GM08714 (cell line): ENCODE measurements around the gene PALM3.

Source experiments
- H3K4me3 ChIP-seq: fragments of 200-500 bp; sonication (Bioruptor generic); 2 replicates; pipeline ENCODE4 v1.5.1; 2014; ENCODE audit warnings: mild to moderate bottlenecking, low read length, inconsistent platforms
- ZNF274 ChIP-seq: IDR thresholded peaks from 2 replicates; pipeline ENCODE4 v1.6.1; 2012; ENCODE audit warnings: mild to moderate bottlenecking, low read depth, low read length

The PALM3 gene

DNA sequence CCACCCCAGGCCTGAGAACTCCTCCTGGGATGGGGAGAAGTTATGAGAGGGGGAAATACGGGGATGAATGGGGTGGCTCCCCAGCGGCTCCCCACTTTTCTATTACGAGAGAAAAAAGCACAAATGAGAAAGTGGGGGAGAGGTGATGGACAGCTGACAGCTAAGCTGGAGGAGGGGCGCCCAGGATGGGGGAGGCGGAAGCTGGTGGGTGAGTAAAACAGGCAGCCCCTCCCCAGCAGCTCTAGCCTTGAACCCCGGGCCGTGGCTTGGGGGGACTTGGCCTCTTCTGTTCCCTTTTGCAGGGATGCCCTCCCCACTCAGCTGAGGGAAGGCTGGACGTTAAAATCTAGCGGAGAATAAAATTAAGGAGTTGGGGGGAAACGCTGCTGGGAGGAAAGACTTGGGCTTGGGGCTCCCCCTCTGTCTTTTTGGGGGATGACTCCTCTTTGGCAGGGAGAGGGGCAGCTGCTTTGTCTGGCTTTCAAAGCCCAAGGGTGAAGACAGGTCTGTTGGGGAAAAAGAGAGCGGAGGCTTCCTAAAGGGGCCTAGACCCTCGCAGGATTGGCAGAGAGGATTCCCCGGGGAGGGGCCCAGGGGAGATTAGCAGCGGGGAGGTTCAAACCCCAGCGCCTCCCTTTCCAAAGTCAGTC is 30.1 kb upstream of the PALM3 start:
- H3K4me3 ChIP-seq, result peak overlapping the region; percentile 85; the same call in 1 of the 2 replicates
- TF ChIP-seq ZNF274, result no peak

DNA sequence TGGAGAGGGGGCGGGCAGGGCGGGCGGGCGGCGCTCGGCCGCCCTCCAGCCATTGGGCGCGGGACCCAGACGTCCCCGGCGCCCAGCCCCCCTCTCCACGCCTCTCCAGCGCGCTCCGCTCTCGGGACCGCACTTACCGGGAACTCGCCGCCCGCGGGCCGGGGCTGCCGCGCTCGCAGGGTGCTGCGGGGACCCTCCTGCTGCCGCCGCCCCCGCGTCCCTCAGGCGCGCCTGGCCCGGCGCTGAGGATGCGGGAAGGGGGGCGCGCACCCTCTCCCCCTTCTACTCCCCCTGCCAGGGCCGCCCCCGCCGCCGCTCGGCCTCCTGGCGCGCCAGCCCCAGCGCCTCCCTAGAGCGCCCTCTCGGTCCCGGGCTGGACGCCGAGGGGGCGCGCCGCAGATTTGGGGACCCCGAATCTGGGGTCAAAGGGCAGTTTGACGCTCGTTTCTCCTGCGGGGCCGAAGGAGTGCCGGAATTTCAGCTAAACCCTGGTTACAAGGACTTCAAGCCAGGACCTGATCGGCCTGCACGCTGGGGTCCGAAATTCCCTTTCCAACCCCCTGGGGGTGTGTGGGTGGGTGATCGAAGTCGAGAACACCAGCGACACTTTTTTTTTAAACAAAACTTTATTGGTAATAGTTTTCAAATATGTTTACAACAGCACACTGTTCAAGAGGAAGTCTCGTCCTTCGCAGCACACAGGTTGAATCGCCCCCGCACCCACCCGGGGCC is 29.4 kb upstream of the PALM3 start:
- H3K4me3 ChIP-seq, result peak overlapping the region; percentile 85
- TF ChIP-seq ZNF274, result no peak

DNA sequence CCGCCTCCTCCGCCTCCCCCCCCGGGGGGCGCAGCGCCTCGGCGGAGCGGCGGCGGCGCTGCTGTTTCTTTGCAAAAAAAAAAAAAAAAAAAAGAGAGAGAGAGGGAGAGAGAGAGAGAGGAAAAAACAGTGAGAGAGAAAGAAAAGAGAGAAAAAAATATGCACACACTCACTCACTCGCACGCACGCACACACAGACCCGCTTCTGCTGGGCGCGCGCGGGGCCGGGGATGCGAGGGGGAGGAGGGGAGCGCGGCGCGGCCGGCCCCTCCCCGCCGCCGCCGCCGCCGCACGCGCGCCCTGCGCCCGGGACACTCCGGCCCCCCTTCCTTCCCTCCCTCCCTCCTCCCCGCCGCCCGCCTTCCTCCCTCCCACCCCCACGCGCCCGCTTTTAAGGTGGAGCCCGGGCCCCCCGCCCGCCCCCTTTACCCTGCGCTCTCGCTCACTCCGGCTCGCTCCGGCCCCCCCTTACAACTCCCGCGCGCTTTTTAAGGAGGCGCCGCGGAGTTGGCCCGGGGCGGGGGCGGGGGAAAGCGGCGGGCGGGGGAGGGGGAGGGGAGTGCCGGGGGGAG is 28.7 kb upstream of the PALM3 start, which contains the start of gene SAMD1:
TSS of gene SAMD1 (minus strand) at position 243 of the 572 bp plus-strand sequence.
- peak within 1 kb of the TSS; percentile 85 for H3K4me3 ChIP-seq
- no peak for TF ChIP-seq ZNF274

DNA sequence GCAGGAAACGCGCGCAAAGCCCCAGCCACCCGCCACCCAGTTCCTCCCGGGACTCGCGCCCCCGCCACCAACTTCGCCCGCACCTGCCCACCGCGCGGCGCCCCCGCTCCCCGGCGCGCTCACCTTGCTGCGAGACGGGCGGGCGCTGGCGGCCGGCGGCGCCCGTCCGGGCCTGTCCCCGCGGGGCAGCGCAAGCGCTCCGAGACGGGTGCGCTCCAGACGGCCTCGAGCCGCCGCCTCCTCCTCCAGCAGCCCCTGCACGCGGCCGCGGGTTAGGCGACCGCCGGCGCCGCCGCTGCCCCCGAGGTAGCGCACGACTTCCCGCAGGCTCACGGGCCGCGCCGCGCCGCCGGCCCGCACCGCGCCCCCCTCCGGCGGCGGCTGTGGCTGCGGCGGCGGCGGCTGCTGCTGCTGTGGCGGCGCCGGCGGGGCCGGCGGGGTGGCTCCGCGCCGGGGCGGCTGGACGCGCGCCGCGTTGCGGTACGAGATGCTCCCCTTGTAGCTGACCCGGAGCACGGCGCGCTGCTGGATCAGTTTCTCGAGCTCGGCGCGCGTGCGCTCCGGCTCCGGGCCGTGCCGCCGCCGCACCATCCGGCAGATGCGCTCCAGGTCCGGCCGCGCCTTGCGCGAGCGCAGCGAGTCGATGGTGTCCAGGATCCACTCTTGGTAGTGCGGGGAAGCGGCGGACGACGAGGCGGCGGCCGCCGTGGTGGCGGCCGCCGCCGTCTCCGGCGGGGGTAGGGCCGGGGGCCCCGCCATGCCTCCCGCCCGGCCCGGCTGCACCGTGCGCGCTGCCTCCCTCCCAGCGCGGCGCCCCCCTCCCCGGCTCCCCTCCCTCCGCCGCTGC is 28.0 kb upstream of the PALM3 start:
- H3K4me3 ChIP-seq, result peak overlapping the region; percentile 73
- TF ChIP-seq ZNF274, result no peak

GRCh38 chr19:14089412-14089661 is 27.5 kb upstream of the PALM3 start:
- H3K4me3 ChIP-seq, result peak overlapping the region; percentile 47; the same call in 1 of the 2 replicates
- no peak for TF ChIP-seq ZNF274

- no peak for TF ChIP-seq ZNF274
- peak overlapping the region; percentile 47; the same call in 1 of the 2 replicates for H3K4me3 ChIP-seq
These were observed 26.9 kb upstream of the PALM3 start for GRCh38 chr19:14088634-14089411.

DNA sequence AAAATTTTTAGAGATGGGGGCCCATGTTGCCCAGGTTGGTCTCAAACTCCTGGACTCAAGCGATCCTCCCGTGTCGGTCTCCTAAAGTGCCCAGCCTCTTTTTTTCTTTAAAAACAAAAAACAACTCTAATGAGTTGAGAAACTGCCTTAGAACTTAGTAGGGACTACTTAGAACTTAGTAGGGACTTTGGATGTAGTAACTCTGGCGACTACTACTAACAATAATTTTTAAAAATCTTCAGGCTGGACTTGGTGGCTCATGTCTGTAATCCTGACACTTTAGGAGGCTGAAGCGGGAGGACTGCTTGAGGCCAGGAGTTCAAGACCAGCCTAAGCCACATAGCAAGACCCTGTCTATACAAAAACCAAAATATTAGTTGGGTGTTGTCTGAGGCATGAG is 24.2 kb upstream of the PALM3 start:
- TF ChIP-seq ZNF274, result no peak
- H3K4me3 ChIP-seq, result no peak overlapping the region

DNA sequence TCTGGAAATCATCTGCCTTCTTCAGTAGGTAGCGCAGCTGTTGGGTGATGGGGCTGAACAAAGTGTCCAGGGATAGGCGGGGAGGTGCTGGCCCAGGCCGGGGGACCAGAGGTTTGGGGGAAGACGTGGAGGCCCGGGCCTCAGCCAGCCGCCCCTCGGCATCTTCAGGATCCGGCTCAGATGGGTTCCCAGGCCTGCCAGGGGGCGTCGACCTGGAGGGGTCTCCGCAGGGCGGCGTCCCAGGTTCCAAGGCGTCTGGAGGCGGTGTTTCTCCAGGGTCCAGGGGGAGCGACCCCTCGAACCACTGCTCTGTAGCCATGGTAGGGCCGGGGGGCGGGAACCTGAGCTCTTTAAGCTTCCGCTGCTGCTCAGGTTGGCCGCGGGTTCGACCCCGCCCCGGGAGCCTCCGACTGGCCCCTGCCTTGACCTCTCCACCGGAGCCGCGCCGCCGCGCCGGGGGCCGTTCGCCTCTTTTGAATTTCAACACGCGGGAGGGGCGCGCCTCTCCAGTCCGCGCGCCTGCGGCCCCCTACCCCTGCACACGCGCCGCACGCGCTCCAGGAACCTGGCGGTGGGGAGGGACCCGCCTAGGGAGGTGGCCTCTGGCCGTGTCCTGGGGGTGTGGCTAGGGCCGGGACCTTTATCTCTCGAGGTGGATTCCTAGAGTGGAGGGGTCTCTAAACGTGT is 23.6 kb upstream of the PALM3 start, which contains the start of gene C19orf67:
TSS of gene C19orf67 (minus strand) at position 475 of the 687 bp plus-strand sequence. CDS start at position 319, 156 bp downstream.
- H3K4me3 ChIP-seq, result no peak within 1 kb of the TSS
- TF ChIP-seq ZNF274, result no peak

- no peak for TF ChIP-seq ZNF274
- H3K4me3 ChIP-seq, result peak overlapping the region; percentile 85; the same call in 1 of the 2 replicates
These were observed 20.7 kb upstream of the PALM3 start for GRCh38 chr19:14082675-14082960.

DNA sequence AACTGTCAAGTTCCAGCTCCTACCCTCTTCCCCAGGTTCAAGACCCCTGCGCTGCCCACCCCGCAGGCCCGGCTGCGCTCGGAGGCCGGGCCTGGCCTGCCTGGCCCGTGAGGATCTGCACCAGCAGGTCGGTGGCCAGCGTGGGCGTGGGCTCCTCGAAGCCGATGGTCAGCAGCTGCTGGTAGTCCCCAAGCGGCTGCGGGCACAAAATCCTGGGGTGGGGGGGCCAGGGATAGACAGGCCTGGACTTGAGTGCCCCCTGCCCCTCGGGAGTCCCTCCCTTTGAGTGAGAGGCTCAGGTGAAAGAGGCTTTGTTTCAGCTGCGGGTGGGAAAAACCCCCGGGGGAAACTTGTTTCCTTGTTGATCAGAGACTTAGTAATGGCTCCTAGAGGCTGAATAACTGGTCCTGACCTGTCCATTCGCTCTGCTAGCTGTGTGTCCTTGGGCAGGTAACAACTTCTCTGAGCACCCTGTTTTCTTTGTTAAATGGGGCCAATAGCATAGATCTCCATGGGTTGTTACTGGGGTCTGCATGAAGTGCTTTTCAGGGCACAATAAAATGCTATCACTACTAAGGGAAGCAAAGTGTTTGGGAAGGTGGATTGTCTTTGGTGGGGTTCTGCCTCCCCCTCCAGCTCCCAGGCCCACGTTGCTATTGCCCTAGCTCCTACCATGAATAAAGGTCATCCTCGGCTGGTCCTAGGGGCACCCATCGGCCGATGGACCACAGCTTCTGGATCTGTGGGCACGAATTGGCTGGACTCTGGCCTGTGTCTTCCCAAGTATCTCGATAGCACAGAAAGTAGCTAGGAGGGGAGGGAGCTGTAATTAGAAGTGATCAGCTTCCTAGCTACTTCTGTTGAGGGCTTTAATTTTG is 20.2 kb upstream of the PALM3 start:
- TF ChIP-seq ZNF274, result no peak
- peak overlapping the region; percentile 85 for H3K4me3 ChIP-seq

GRCh38 chr19:14080887-14081796 is 19.3 kb upstream of the PALM3 start:
- peak overlapping the region; percentile 90 for H3K4me3 ChIP-seq
- no peak for TF ChIP-seq ZNF274
